B cell (primary cell): Measurements from ENCODE around the gene CAPN12. TPM values are rescaled to one million over a fixed set of nuclear protein-coding genes. Genes with fewer than 3 reads are reported as not detected.

Source experiments
- ATAC-seq: fragments of 200-7000 bp; cut with Tn5 transposase; one replicate; pipeline ENCODE4 v1.10.0; 2021; ENCODE audit warnings: low read depth, mild to moderate bottlenecking, moderate number of reproducible peaks, moderate library complexity
- CTCF ChIA-PET: fragments of 350-600 bp; sonication (Branson Sonifier 250); formaldehyde crosslinking; loops from one replicate; lab custom pipeline; 2021; ENCODE audit warnings: antibody characterized with exemption, inconsistent platforms; lab: Charles Lee
- POLR2A ChIA-PET: fragments of 350-600 bp; sonication (Branson Sonifier 250); formaldehyde crosslinking; loops from one replicate; lab custom pipeline; 2021; ENCODE audit warnings: antibody characterized with exemption; lab: Charles Lee
- DNase-seq: peaks from one replicate; pipeline ENCODE4 v3.0.0; 2013
- H2AFZ ChIP-seq: 2 replicates; pipeline ENCODE4 v1.6.1; 2012; ENCODE audit warnings: mild to moderate bottlenecking, low read depth, low read length; ENCODE audit not compliant: insufficient read depth, poor library complexity, severe bottlenecking
- H3K27ac ChIP-seq, 2 donors: 1 replicate in 1 of 2; 2 replicates in 1 of 2; pipeline ENCODE4 v1.5.1; 2012 to 2013; ENCODE audit warnings: low read length in 2 of 2, mild to moderate bottlenecking in 2 of 2, moderate library complexity in 1 of 2
- H3K27me3 ChIP-seq, 4 experiments: fragments of 200-600 bp in 1 of 4; sonication (generic) in 1 of 4; replicated peaks in 1 of 4; 1 replicate in 2 of 4; 2 replicates in 2 of 4; pipeline versions ENCODE4 v1.6.1 to v1.7.0; 2013 to 2016; ENCODE audit warnings: low read length in 3 of 4, mild to moderate bottlenecking in 2 of 4, mixed read lengths in 1 of 4, moderate library complexity in 1 of 4; ENCODE audit not compliant: insufficient read depth in 4 of 4, control insufficient read depth in 3 of 4; ENCODE audit errors: control extremely low read depth in 1 of 4
- H3K36me3 ChIP-seq, 2 experiments: replicated peaks in 1 of 2; 1 replicate in 1 of 2; 2 replicates in 1 of 2; pipeline versions ENCODE4 v1.6.1 to v1.7.1; 2013; ENCODE audit warnings: low read length in 1 of 2; ENCODE audit not compliant: insufficient read depth in 2 of 2, control insufficient read depth in 1 of 2; ENCODE audit errors: control extremely low read depth in 1 of 2, extremely low read depth in 1 of 2
- H3K4me1 ChIP-seq, 2 donors: fragments of 200-600 bp in 1 of 2; sonication (generic) in 1 of 2; 1 replicate in 1 of 2; 2 replicates in 1 of 2; pipeline versions ENCODE4 v1.5.1 to v1.6.1; 2013 to 2017; ENCODE audit warnings: low read length in 2 of 2; ENCODE audit not compliant: control insufficient read depth in 2 of 2, insufficient read depth in 2 of 2
- H3K4me2 ChIP-seq: replicated peaks from 2 replicates; pipeline ENCODE3; 2012; ENCODE audit warnings: mild to moderate bottlenecking, low read depth, low read length; ENCODE audit not compliant: poor library complexity, severe bottlenecking
- H3K4me3 ChIP-seq, 5 experiments: fragments of 200-600 bp in 1 of 5; sonication (generic) in 1 of 5; 1 replicate in 3 of 5; 2 replicates in 2 of 5; pipeline versions ENCODE4 v1.5.1 to v1.7.0; 2011 to 2016; ENCODE audit warnings: low read length in 4 of 5, mild to moderate bottlenecking in 4 of 5, low read depth in 2 of 5, control low read depth in 1 of 5, moderate library complexity in 1 of 5; ENCODE audit not compliant: insufficient read depth in 1 of 5; ENCODE audit errors: control extremely low read depth in 1 of 5, extremely low read depth in 1 of 5
- H3K79me2 ChIP-seq: fragments of 200-600 bp; sonication (generic); one replicate; pipeline ENCODE4 v1.6.0; 2016; ENCODE audit warnings: low read length; ENCODE audit not compliant: control insufficient read depth, insufficient read depth
- H3K9ac ChIP-seq: fragments of 200-600 bp; sonication (generic); 2 replicates; pipeline ENCODE4 v1.6.1; 2017; ENCODE audit warnings: mild to moderate bottlenecking, low read length, moderate library complexity
- H3K9me3 ChIP-seq, 3 donors: one replicate each; pipeline versions ENCODE4 v1.6.1 to v1.7.1; 2013; ENCODE audit warnings: low read length in 2 of 3; ENCODE audit not compliant: control insufficient read depth in 2 of 3, insufficient read depth in 1 of 3; ENCODE audit errors: control extremely low read depth in 1 of 3
- H4K20me1 ChIP-seq: 2 replicates; pipeline ENCODE4 v1.6.0; 2012; ENCODE audit warnings: mild to moderate bottlenecking, low read length; ENCODE audit not compliant: insufficient read depth, control insufficient read depth, poor library complexity, severe bottlenecking
- H3K27ac Mint-ChIP-seq: one replicate; pipeline ENCODE4 v1.8.0; 2021; ENCODE audit warnings: mixed read lengths
- H3K27me3 Mint-ChIP-seq: one replicate; pipeline ENCODE4 v1.8.0; 2021; ENCODE audit warnings: mixed read lengths
- H3K4me1 Mint-ChIP-seq: one replicate; pipeline ENCODE4 v1.8.0; 2021; ENCODE audit warnings: mixed read lengths
- H3K4me3 Mint-ChIP-seq: one replicate; pipeline ENCODE4 v1.8.0; 2021; ENCODE audit warnings: mixed read lengths
- H3K9me3 Mint-ChIP-seq: one replicate; pipeline ENCODE4 v1.8.0; 2022; ENCODE audit warnings: mixed read lengths; ENCODE audit not compliant: insufficient read depth
- CTCF ChIP-seq: fragments of 200-600 bp; IDR thresholded peaks from one replicate; pipeline ENCODE4 v1.8.0; 2022; ENCODE audit warnings: antibody characterized with exemption, mild to moderate bottlenecking
- EZH2 ChIP-seq: IDR thresholded peaks from 2 replicates; pipeline ENCODE4 v1.6.1; 2012; ENCODE audit warnings: borderline replicate concordance, low read depth, mild to moderate bottlenecking, moderate library complexity, low read length; ENCODE audit not compliant: insufficient read depth, poor library complexity, severe bottlenecking
- WGBS: methylation state at CpG from one replicate; pipeline ENCODE4 v1.1.5; 2013; ENCODE audit warnings: missing lambda C conversion rate; ENCODE audit not compliant: insufficient coverage; 5-methylcytosine and 5-hydroxymethylcytosine counted together
- intact Hi-C: fragments of 100-400 bp; cut with micrococcal nuclease; formaldehyde crosslinking; loops from one replicate; pipeline ENCODE4 v1.10.0; 2022
- polyA plus RNA-seq: library from polyadenylated mRNA; depleted of rRNA; stranded (reverse); fragments of >200 nt; gene quantifications from 2 replicates; pipeline ENCODE4 v1.2.3, GENCODE V29; 2012
- total RNA-seq, 2 donors: library from RNA; stranded (reverse); fragments of 120-200 nt in 1 of 2; gene quantifications; 1 replicate in 1 of 2; 2 replicates in 1 of 2; pipeline versions ENCODE4 v1.2.3 to v1.2.4, GENCODE V29; 2013 to 2022

The CAPN12 gene
- total and polyA plus RNA-seq, 2 donors (not counting 1 experiment from before 2014, with no cell fraction given) = 28.6 to 104 TPM

GRCh38 chr19:38687837-38688378 lies 56.4 kb downstream of the CAPN12 start:
- ChIA-PET CTCF (no interaction called here), POLR2A (no interaction called here)
- peaks cover 63% of the 10 kb centered on the region for H3K4me1 Mint-ChIP-seq
- Histone ChIP-seq H3K4me1 (peaks cover 35 to 57% of the 10 kb centered on the region in 2 donors), H3K4me2 (no peak overlapping the region), H3K79me2 (peaks cover 96% of the 10 kb centered on the region), H3K27me3 (no peaks in the 10 kb centered on the region), H4K20me1 (peaks cover 61% of the 10 kb centered on the region), H3K9ac (no peak overlapping the region), H3K4me3 (no peak overlapping the region), H3K9me3 (no peaks in the 10 kb centered on the region), H3K27ac (no peak overlapping the region), H2AFZ (no peak overlapping the region), H3K36me3 (peaks cover 0 to 6% of the 10 kb centered on the region in 2 experiments)
- intact Hi-C loops = loop anchor here (5.0 to 10.0 kb wide), 2 partner anchors 36 to 53 kb away; no protein-coding TSS in a partner anchor
- no peaks in the 10 kb centered on the region for H3K27me3 Mint-ChIP-seq
- H3K27ac Mint-ChIP-seq = no peak overlapping the region
- TF ChIP-seq CTCF (no peak), EZH2 (no peak)
- no peak overlapping the region for H3K4me3 Mint-ChIP-seq
- ATAC-seq (no peak), DNase-seq (no peak)
- H3K9me3 Mint-ChIP-seq = no peaks in the 10 kb centered on the region
- WGBS = 100% methylated on average over 3 of the region's 7 CpGs

GRCh38 chr19:38686530-38686888 lies 57.8 kb downstream of the CAPN12 start:
- H3K27me3 ChIP-seq = no peaks in the 10 kb centered on the region
- H3K36me3 ChIP-seq = peaks cover 0 to 12% of the 10 kb centered on the region in 2 experiments
- peak overlapping the region; percentile 55 for H3K9ac ChIP-seq
- ChIA-PET CTCF (interaction anchor here (1.1 to 1.4 kb wide), 2 partner anchors 22 to 50 kb away, joined by 3 to 9 read pairs; no protein-coding TSS in a partner anchor), POLR2A (interaction anchor here (0.6 kb wide), 1 partner anchor 460 kb away, joined by 6 read pairs; no protein-coding TSS in a partner anchor)
- peaks cover 97% of the 10 kb centered on the region for H3K79me2 ChIP-seq
- ATAC-seq (peak; percentile 73), DNase-seq (peak; percentile 61)
- Mint-ChIP-seq H3K27ac (peak overlapping the region; percentile 85), H3K9me3 (no peaks in the 10 kb centered on the region), H3K27me3 (no peaks in the 10 kb centered on the region), H3K4me3 (peak overlapping the region; percentile 66), H3K4me1 (peaks cover 62% of the 10 kb centered on the region)
- TF ChIP-seq EZH2 (no peak), CTCF (no peak)
- H4K20me1 ChIP-seq = peaks cover 63% of the 10 kb centered on the region
- peak overlapping the region; percentile 57 for H3K4me2 ChIP-seq
- no peak overlapping the region for H2AFZ ChIP-seq
- H3K4me1 ChIP-seq = peaks cover 31 to 50% of the 10 kb centered on the region in 2 donors
- no peaks in the 10 kb centered on the region for H3K9me3 ChIP-seq
- H3K4me3 ChIP-seq = no peak overlapping the region
- intact Hi-C loops = loop anchor here (5.0 to 10.0 kb wide), 2 partner anchors 34 to 52 kb away; no protein-coding TSS in a partner anchor
- WGBS = 20% methylated on average over 4 of the region's 5 CpGs
- H3K27ac ChIP-seq = peak overlapping the region; percentile 8 to 83
